Loucy (cell line): ENCODE results near the gene ABCB1.

ENCODE experiments used
- H2AFZ ChIP-seq: fragments of 200-600 bp; sonication (generic); 2 replicates; pipeline ENCODE4 v1.6.0; 2016; ENCODE audit warnings: antibody characterized with exemption, mild to moderate bottlenecking, low read length, moderate library complexity
- H3F3A ChIP-seq: fragments of 200-600 bp; 2 replicates; pipeline ENCODE4 v1.6.0; 2016; ENCODE audit warnings: antibody characterized with exemption, low read depth, mild to moderate bottlenecking
- H3K27me3 ChIP-seq: fragments of 200-600 bp; sonication (generic); 2 replicates; pipeline ENCODE4 v1.6.1; 2014; ENCODE audit warnings: low read length, mild to moderate bottlenecking; ENCODE audit not compliant: insufficient read depth, poor library complexity, severe bottlenecking
- H3K36me3 ChIP-seq: fragments of 200-600 bp; sonication (generic); 2 replicates; pipeline ENCODE4 v1.6.1; 2016; ENCODE audit warnings: low read length; ENCODE audit not compliant: insufficient read depth
- H3K4me1 ChIP-seq: fragments of 200-600 bp; sonication (generic); 2 replicates; pipeline ENCODE4 v1.5.1; 2014; ENCODE audit warnings: low read length, mild to moderate bottlenecking; ENCODE audit not compliant: insufficient read depth, poor library complexity, severe bottlenecking
- H3K4me2 ChIP-seq: fragments of 200-600 bp; sonication (generic); 2 replicates; pipeline ENCODE4 v1.6.0; 2014; ENCODE audit warnings: antibody characterized with exemption, low read length, low read depth, mild to moderate bottlenecking; ENCODE audit not compliant: poor library complexity, severe bottlenecking
- H3K4me3 ChIP-seq: fragments of 200-600 bp; sonication (generic); 2 replicates; pipeline ENCODE4 v1.5.1; 2014; ENCODE audit warnings: low read length, mild to moderate bottlenecking, mixed read lengths; ENCODE audit not compliant: poor library complexity, severe bottlenecking
- H3K79me2 ChIP-seq: fragments of 200-600 bp; sonication (generic); 2 replicates; pipeline ENCODE4 v1.6.1; 2014; ENCODE audit warnings: low read length; ENCODE audit not compliant: insufficient read depth
- H3K9ac ChIP-seq: fragments of 200-600 bp; sonication (generic); 2 replicates; pipeline ENCODE4 v1.6.0; 2014; ENCODE audit warnings: mild to moderate bottlenecking, low read depth, low read length, moderate library complexity; ENCODE audit not compliant: poor library complexity, severe bottlenecking
- H3K9me2 ChIP-seq: fragments of 200-600 bp; sonication (generic); replicated peaks from 2 replicates; pipeline ENCODE4 v1.6.1; 2016; ENCODE audit warnings: low read depth, low read length, mixed read lengths
- H3K9me3 ChIP-seq: fragments of 200-600 bp; sonication (generic); 2 replicates; pipeline ENCODE4 v1.6.1; 2014; ENCODE audit warnings: mild to moderate bottlenecking, antibody characterized with exemption, low read length, low read depth; ENCODE audit not compliant: insufficient read depth
- H4K20me1 ChIP-seq: fragments of 200-600 bp; sonication (generic); 2 replicates; pipeline ENCODE4 v1.6.0; 2014; ENCODE audit warnings: antibody characterized with exemption, low read length, mild to moderate bottlenecking; ENCODE audit not compliant: insufficient read depth, poor library complexity, severe bottlenecking
- CTCF ChIP-seq: fragments of 200-600 bp; sonication (generic); conservative IDR thresholded peaks from 2 replicates; pipeline ENCODE4 v1.5.1; 2014; ENCODE audit warnings: mild to moderate bottlenecking, antibody characterized with exemption, low read length
- EZH2phosphoT487 ChIP-seq: fragments of 200-600 bp; IDR thresholded peaks from 2 replicates; pipeline ENCODE4 v1.6.1; 2018; ENCODE audit warnings: antibody characterized with exemption, mild to moderate bottlenecking, moderate library complexity, borderline replicate concordance

The ABCB1 gene

DNA sequence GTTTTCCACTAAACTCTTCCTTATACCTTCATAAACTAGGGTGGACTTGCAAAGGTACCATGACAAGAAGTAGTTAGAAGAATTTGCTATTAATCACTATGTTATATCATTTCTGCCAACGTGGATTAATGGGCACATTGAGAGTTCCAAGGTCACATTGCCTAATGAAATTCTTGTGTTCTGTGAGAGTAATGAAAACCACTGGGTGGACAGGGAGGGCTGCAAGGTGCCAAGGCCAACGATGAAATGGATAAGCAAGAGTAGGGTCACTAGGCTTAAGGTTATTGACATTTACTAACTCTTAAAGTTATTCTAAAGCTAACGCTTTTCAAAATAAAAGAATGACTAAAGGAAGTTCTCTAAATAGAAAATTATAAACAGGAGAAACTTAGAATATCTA, 118.6 kb downstream of the ABCB1 start:
- TF ChIP-seq EZH2phosphoT487 (no peak), CTCF (no peak)
- H4K20me1 ChIP-seq, result no peaks in the 10 kb centered on the region
- H3K4me2 ChIP-seq, result no peak overlapping the region
- H3K4me1 ChIP-seq, result no peaks in the 10 kb centered on the region
- no peaks in the 10 kb centered on the region for H3K36me3 ChIP-seq
- no peak overlapping the region for H3K4me3 ChIP-seq
- H3K27me3 ChIP-seq, result no peaks in the 10 kb centered on the region
- H3F3A ChIP-seq, result no peaks in the 10 kb centered on the region
- H3K79me2 ChIP-seq, result no peaks in the 10 kb centered on the region
- no peaks in the 10 kb centered on the region for H3K9me3 ChIP-seq
- H2AFZ ChIP-seq, result no peak overlapping the region
- no peaks in the 10 kb centered on the region for H3K9me2 ChIP-seq
- H3K9ac ChIP-seq, result no peak overlapping the region

DNA sequence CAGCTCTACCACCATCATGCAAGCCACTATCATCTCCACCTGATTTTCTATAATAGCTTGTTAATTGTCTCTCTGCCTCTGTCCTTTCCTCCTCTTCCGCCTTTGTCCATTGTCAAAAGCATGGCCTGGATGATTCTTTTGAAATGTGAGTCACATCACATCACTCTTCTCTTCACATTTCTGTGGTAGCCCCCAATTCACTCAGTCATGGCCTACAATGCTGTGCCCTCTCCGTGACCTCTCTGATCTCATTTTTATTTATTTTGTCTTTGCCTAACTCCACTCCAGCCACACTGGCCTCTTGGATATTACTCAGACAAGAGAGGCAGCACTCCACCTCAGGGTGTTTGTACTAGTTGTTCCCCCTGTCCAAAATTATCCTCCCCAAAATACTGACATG, 120.3 kb downstream of the ABCB1 start:
- TF ChIP-seq EZH2phosphoT487 (no peak), CTCF (no peak)
- Histone ChIP-seq H3K4me1 (no peaks in the 10 kb centered on the region), H3K9ac (no peak overlapping the region), H3K4me3 (no peak overlapping the region), H3K4me2 (no peak overlapping the region), H3K79me2 (no peaks in the 10 kb centered on the region), H3K36me3 (no peaks in the 10 kb centered on the region), H3F3A (no peaks in the 10 kb centered on the region), H3K9me3 (no peaks in the 10 kb centered on the region), H4K20me1 (no peaks in the 10 kb centered on the region), H2AFZ (no peak overlapping the region), H3K27me3 (no peaks in the 10 kb centered on the region), H3K9me2 (no peaks in the 10 kb centered on the region)

DNA sequence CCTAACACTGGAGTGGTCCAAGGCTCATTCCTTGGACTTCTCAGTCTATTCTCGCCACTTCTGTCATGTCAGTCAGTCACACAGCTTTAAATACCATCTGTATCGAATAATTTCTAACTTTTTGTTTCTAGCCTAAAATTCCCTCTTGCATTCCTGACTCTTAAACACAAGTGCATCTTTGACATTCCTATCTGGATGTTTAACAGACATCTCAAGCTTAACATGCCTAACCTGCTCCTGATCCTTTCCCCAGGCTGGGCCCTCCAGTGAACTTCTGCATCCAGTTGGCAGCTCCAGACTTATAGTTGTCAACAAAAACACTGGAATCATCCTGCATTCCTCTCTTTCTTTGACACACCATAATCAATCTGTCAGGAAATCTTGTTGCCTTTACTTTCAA, 120.7 kb downstream of the ABCB1 start:
- Histone ChIP-seq H3K4me1 (no peaks in the 10 kb centered on the region), H3F3A (no peaks in the 10 kb centered on the region), H4K20me1 (no peaks in the 10 kb centered on the region), H3K9ac (no peak overlapping the region), H3K9me3 (no peaks in the 10 kb centered on the region), H2AFZ (no peak overlapping the region), H3K27me3 (no peaks in the 10 kb centered on the region), H3K79me2 (no peaks in the 10 kb centered on the region), H3K9me2 (no peaks in the 10 kb centered on the region), H3K36me3 (no peaks in the 10 kb centered on the region), H3K4me2 (no peak overlapping the region), H3K4me3 (no peak overlapping the region)
- TF ChIP-seq EZH2phosphoT487 (no peak), CTCF (no peak)
